Measurements from ENCODE around the gene CHRNA1. TPM values are rescaled to one million over a fixed set of nuclear protein-coding genes. Genes with fewer than 3 reads are reported as not detected.

CHRNA1 gene
- total and polyA plus RNA-seq, 2 experiments from 2014 or later, result not detected

DNA sequence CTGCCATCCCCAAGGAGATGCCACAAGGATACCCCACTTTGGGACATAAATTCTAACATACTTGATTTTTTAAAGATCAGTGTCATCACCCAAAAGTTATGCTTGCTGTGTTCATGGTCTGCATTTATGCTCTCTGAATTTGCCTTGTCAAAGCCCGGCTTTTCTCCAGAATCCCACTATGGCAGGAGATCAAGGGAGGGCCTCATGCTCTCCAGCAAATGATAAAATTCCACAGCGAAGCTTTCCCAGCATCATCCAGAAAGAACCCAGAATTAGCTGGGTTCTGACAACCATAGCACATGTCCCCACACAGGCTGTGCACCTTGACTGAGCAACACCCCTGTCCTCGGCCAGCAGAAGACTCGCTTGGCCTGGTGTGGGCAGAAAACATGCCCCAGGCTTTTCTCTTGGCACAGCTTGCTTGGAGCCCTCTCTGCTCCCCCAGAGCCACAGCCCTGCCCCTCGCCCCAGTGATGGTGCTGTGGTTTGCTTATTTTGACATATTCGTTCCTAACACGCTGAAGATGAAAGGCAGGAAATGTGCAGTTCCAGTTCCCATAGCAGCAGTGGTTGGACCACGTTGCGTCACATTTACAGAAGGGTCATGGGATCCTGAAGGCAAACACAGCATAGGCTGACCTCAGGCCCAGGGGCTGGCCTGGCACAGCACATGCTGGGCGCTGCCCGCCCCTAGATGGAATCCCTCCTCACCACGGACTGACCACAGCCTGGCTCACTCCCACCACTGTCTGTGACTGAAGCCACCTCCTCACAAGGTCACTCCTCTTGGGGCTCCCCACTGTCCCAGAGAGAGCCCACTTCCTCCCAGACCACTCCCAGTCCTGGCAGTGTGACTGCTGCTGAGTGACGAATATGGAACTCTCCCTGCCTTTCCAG lies 14.1 kb upstream of the CHRNA1 start:
- no peaks in the 10 kb centered on the region for H3K36me3 ChIP-seq (ENCODE audit: insufficient read depth)
- H2AFZ ChIP-seq, result no peak overlapping the region
- H3K4me3 ChIP-seq, result no peak overlapping the region
- Mint-ChIP-seq H3K9me3 (no peaks in the 10 kb centered on the region), H3K27ac (no peak overlapping the region), H3K4me1 (peaks cover 57% of the 10 kb centered on the region), H3K27me3 (ENCODE audit: insufficient read depth, low read depth, poor library complexity) (peaks cover 20% of the 10 kb centered on the region), H3K4me3 (no peak overlapping the region), H3K36me3 (ENCODE audit: low read depth) (no peaks in the 10 kb centered on the region)
- H3K79me2 ChIP-seq (replicated peaks; ENCODE audit: insufficient read depth), result no peaks in the 10 kb centered on the region
- no peaks in the 10 kb centered on the region for H3K27me3 ChIP-seq (ENCODE audit: insufficient read depth)
- H3K4me1 ChIP-seq (ENCODE audit: insufficient read depth), result peaks cover 30% of the 10 kb centered on the region
- H3K27ac ChIP-seq (ENCODE audit: low read depth), result no peak overlapping the region
- no peaks in the 10 kb centered on the region for H4K20me1 ChIP-seq (replicated peaks; ENCODE audit: insufficient read depth)
- H3F3A ChIP-seq (replicated peaks; ENCODE audit: low read depth), result no peaks in the 10 kb centered on the region
- H3K9me2 ChIP-seq (ENCODE audit: insufficient read depth), result peaks cover 8% of the 10 kb centered on the region; the same call in 1 of the 2 replicates
- 0 out of 2 replicates have a peak overlapping the region, but pooled peaks have one; percentile 38 for H3K4me2 ChIP-seq
- ATAC-seq (no peak), DNase-seq (ENCODE audit: low spot score) (no peak)
- no peak for TF ChIP-seq JUNB (IDR thresholded peaks at IDR 0.05; ENCODE audit: unreplicated experiment)
- TF ChIP-seq EZH2phosphoT487 (IDR thresholded peaks at IDR 0.05; ENCODE audit: unreplicated experiment), result no peak
- TF ChIP-seq ZNF114 (CRISPR knock-in tag; IDR thresholded peaks at IDR 0.05), result no peak
- no peak for TF ChIP-seq STAT1 (IDR thresholded peaks at IDR 0.05; ENCODE audit: unreplicated experiment)
- TF ChIP-seq, protein P1, sequence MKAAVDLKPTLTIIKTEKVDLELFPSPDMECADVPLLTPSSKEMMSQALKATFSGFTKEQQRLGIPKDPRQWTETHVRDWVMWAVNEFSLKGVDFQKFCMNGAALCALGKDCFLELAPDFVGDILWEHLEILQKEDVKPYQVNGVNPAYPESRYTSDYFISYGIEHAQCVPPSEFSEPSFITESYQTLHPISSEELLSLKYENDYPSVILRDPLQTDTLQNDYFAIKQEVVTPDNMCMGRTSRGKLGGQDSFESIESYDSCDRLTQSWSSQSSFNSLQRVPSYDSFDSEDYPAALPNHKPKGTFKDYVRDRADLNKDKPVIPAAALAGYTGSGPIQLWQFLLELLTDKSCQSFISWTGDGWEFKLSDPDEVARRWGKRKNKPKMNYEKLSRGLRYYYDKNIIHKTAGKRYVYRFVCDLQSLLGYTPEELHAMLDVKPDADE (IDR thresholded peaks at IDR 0.05), result no peak
- TF ChIP-seq EZH2 (IDR thresholded peaks at IDR 0.05; ENCODE audit: low read depth, unreplicated experiment), result no peak
- TF ChIP-seq, protein P2, sequence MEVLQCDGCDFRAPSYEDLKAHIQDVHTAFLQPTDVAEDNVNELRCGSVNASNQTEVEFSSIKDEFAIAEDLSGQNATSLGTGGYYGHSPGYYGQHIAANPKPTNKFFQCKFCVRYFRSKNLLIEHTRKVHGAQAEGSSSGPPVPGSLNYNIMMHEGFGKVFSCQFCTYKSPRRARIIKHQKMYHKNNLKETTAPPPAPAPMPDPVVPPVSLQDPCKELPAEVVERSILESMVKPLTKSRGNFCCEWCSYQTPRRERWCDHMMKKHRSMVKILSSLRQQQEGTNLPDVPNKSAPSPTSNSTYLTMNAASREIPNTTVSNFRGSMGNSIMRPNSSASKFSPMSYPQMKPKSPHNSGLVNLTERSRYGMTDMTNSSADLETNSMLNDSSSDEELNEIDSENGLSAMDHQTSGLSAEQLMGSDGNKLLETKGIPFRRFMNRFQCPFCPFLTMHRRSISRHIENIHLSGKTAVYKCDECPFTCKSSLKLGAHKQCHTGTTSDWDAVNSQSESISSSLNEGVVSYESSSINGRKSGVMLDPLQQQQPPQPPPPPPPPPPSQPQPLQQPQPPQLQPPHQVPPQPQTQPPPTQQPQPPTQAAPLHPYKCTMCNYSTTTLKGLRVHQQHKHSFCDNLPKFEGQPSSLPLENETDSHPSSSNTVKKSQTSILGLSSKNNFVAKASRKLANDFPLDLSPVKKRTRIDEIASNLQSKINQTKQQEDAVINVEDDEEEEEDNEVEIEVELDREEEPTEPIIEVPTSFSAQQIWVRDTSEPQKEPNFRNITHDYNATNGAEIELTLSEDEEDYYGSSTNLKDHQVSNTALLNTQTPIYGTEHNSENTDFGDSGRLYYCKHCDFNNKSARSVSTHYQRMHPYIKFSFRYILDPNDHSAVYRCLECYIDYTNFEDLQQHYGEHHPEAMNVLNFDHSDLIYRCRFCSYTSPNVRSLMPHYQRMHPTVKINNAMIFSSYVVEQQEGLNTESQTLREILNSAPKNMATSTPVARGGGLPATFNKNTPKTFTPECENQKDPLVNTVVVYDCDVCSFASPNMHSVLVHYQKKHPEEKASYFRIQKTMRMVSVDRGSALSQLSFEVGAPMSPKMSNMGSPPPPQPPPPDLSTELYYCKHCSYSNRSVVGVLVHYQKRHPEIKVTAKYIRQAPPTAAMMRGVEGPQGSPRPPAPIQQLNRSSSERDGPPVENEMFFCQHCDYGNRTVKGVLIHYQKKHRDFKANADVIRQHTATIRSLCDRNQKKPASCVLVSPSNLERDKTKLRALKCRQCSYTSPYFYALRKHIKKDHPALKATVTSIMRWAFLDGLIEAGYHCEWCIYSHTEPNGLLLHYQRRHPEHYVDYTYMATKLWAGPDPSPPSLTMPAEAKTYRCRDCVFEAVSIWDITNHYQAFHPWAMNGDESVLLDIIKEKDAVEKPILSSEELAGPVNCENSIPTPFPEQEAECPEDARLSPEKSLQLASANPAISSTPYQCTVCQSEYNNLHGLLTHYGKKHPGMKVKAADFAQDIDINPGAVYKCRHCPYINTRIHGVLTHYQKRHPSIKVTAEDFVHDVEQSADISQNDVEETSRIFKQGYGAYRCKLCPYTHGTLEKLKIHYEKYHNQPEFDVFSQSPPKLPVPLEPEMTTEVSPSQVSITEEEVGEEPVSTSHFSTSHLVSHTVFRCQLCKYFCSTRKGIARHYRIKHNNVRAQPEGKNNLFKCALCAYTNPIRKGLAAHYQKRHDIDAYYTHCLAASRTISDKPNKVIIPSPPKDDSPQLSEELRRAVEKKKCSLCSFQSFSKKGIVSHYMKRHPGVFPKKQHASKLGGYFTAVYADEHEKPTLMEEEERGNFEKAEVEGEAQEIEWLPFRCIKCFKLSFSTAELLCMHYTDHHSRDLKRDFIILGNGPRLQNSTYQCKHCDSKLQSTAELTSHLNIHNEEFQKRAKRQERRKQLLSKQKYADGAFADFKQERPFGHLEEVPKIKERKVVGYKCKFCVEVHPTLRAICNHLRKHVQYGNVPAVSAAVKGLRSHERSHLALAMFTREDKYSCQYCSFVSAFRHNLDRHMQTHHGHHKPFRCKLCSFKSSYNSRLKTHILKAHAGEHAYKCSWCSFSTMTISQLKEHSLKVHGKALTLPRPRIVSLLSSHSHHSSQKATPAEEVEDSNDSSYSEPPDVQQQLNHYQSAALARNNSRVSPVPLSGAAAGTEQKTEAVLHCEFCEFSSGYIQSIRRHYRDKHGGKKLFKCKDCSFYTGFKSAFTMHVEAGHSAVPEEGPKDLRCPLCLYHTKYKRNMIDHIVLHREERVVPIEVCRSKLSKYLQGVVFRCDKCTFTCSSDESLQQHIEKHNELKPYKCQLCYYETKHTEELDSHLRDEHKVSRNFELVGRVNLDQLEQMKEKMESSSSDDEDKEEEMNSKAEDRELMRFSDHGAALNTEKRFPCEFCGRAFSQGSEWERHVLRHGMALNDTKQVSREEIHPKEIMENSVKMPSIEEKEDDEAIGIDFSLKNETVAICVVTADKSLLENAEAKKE (CRISPR knock-in tag; IDR thresholded peaks at IDR 0.05), result no peak
- TF ChIP-seq POLR2AphosphoS5 (IDR thresholded peaks at IDR 0.05; ENCODE audit: low read depth), result no peak
- no peak for TF ChIP-seq CREB1 (CRISPR knock-in tag; IDR thresholded peaks at IDR 0.05; ENCODE audit: low read depth)
- TF ChIP-seq, protein P3, sequence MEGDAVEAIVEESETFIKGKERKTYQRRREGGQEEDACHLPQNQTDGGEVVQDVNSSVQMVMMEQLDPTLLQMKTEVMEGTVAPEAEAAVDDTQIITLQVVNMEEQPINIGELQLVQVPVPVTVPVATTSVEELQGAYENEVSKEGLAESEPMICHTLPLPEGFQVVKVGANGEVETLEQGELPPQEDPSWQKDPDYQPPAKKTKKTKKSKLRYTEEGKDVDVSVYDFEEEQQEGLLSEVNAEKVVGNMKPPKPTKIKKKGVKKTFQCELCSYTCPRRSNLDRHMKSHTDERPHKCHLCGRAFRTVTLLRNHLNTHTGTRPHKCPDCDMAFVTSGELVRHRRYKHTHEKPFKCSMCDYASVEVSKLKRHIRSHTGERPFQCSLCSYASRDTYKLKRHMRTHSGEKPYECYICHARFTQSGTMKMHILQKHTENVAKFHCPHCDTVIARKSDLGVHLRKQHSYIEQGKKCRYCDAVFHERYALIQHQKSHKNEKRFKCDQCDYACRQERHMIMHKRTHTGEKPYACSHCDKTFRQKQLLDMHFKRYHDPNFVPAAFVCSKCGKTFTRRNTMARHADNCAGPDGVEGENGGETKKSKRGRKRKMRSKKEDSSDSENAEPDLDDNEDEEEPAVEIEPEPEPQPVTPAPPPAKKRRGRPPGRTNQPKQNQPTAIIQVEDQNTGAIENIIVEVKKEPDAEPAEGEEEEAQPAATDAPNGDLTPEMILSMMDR (conservative IDR thresholded peaks at IDR 0.05; ENCODE audit: low read depth in 2 of 2), result no peak
- TF ChIP-seq, protein P4, sequence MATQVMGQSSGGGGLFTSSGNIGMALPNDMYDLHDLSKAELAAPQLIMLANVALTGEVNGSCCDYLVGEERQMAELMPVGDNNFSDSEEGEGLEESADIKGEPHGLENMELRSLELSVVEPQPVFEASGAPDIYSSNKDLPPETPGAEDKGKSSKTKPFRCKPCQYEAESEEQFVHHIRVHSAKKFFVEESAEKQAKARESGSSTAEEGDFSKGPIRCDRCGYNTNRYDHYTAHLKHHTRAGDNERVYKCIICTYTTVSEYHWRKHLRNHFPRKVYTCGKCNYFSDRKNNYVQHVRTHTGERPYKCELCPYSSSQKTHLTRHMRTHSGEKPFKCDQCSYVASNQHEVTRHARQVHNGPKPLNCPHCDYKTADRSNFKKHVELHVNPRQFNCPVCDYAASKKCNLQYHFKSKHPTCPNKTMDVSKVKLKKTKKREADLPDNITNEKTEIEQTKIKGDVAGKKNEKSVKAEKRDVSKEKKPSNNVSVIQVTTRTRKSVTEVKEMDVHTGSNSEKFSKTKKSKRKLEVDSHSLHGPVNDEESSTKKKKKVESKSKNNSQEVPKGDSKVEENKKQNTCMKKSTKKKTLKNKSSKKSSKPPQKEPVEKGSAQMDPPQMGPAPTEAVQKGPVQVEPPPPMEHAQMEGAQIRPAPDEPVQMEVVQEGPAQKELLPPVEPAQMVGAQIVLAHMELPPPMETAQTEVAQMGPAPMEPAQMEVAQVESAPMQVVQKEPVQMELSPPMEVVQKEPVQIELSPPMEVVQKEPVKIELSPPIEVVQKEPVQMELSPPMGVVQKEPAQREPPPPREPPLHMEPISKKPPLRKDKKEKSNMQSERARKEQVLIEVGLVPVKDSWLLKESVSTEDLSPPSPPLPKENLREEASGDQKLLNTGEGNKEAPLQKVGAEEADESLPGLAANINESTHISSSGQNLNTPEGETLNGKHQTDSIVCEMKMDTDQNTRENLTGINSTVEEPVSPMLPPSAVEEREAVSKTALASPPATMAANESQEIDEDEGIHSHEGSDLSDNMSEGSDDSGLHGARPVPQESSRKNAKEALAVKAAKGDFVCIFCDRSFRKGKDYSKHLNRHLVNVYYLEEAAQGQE (IDR thresholded peaks at IDR 0.05; ENCODE audit: unreplicated experiment), result no peak
- TF ChIP-seq NANOG (IDR thresholded peaks at IDR 0.05; ENCODE audit: borderline replicate concordance), result no peak
- no peak for TF ChIP-seq ZNF331 (CRISPR knock-in tag; IDR thresholded peaks at IDR 0.05; ENCODE audit: low read depth)

Measured in GM23338 (cell line).